NCI-H526 treated with DMSO at 0.1 percent for 48 hours (cell line): ENCODE results near the gene CYP1A2.
"Not testable (repeated sequence)": the region's sequence is repeated elsewhere in the genome, so short reads cannot be mapped to it uniquely, and the experiment has no call there.

Experiments
- DNase-seq: peaks from one replicate; lab custom pipeline; 2025; lab: John Stamatoyannopoulos, UW

CYP1A2 gene

DNA sequence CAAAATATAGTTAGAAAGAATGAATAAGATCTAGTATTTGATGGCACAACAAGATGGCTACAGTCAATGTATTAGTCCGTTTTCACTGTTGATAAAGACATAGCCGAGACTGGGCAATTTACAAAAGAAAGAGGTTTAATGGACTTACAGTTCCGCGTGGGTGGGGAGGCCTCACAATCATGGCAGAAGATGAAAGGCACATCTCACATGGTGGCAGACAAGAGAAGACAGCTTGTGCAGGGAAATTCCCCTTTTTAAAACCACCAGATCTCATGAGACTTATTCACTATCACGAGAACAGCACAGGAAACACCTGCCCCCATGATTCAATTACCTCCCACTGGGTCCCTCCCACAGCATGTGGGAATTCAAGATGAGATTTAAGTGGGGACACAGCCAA, 10.4 kb upstream of the CYP1A2 start:
- not testable (repeated sequence) for DNase-seq

DNA sequence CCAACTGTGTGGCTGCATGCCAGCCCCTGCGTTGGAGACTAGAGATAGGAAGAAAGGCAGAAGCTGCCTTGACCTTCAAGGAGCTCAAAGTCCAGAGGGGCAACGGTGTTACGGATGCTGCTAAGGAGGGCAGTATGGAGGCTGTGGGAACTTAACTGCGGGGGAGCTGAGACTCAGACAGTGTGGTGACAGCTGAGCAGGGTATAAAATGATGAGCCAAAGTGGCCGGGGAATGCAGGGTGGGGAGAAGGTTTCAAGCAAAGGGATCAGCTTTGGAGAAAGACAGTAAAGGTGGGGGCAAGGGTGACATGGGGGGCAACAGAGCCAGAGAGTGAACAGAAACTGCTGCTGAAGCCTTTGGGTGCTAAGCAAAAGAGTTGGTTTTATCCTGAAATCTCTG, 6.2 kb upstream of the CYP1A2 start:
- no peak for DNase-seq

DNA sequence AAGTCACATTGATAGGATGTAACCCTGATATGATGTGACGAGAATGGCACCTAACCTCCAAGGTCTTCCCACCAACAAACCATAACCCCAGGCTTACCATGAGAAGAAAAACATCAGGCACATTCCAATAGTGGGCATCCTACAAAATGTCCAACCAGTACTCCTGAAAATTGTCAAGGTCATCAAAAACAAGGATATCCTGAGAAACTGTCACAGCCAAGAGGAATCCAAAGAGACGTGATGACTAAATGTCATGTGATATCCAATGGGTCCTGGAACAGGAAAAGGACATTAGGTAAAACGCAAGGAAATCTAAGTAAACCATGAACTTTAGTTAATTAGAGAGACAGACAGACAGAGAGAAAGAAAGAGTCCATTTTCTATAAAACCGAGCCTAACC, 2.3 kb upstream of the CYP1A2 start:
- DNase-seq, result no peak

DNA sequence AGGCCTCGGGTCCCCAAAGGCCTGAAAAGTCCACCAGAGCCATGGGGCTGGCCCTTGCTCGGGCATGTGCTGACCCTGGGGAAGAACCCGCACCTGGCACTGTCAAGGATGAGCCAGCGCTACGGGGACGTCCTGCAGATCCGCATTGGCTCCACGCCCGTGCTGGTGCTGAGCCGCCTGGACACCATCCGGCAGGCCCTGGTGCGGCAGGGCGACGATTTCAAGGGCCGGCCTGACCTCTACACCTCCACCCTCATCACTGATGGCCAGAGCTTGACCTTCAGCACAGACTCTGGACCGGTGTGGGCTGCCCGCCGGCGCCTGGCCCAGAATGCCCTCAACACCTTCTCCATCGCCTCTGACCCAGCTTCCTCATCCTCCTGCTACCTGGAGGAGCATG, 1.2 kb downstream of the CYP1A2 start:
- no peak for DNase-seq

DNA sequence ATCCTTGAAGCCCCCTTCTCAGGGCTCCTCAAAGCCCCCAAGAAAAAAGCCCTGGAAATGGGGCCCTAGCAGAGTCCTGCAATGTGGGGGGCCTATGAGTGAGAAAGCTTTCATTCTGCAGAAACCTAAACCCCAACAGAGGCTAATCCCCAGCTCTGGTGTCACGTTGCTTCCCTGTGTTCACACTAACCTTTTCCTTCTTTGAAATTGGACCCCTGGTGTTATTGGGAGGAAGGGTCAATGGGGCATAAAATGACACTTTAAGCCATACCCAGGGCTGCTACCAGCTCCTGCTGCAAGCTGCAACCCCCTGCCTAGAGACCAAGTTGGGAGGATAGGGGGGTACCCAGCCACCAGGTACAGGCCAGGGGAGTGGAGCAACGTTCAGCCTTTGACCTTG, 2.1 kb downstream of the CYP1A2 start:
- DNase-seq, result no peak

DNA sequence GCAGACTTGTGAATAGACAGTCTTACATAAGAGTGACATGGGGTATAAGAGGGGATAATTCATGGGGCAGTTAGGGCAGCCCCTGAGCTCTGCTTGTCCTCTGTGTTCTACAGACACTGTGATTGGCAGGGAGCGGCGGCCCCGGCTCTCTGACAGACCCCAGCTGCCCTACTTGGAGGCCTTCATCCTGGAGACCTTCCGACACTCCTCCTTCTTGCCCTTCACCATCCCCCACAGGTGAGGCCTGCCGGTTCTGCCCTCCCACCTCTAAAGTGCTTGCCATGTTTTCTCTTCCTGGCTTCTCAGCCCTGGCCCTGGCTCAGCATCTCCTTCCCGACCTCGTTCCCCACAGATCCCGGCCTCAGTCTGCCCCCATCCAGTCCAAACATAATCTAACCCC, 3.4 kb downstream of the CYP1A2 start:
- no peak for DNase-seq

DNA sequence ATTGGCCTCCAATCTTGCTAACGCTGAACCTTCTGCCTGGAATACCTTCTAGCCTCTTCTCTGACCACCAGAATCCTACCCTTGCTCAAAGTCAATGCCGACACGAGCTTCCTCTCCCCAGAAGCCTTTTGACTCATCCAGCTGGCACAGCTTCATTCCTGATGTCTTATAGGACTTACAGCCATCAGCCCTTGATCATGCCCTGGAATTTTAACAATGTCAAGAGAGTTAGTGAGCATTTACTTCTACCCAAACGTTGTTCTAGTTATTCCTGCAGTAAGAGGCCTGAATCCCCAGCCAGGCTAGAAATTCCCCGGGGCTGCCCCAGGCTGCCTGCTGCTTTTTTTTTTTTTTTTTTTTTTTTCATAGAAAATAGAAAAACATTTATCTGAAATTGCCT, 3.9 kb downstream of the CYP1A2 start:
- no peak for DNase-seq

DNA sequence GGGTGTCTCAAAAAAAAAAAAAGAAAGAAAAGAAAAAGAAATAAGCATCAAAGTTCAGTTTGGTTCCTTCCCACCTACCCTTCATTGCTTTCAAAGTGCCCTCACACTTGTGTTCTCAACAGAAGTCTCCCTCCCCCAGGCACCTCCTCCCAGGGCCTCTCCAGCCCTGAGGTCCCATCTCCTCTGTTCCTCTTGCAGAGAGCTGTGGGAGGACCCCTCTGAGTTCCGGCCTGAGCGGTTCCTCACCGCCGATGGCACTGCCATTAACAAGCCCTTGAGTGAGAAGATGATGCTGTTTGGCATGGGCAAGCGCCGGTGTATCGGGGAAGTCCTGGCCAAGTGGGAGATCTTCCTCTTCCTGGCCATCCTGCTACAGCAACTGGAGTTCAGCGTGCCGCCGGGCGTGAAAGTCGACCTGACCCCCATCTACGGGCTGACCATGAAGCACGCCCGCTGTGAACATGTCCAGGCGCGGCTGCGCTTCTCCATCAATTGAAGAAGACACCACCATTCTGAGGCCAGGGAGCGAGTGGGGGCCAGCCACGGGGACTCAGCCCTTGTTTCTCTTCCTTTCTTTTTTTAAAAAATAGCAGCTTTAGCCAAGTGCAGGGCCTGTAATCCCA, 6.1 kb downstream of the CYP1A2 start:
- DNase-seq, result no peak

DNA sequence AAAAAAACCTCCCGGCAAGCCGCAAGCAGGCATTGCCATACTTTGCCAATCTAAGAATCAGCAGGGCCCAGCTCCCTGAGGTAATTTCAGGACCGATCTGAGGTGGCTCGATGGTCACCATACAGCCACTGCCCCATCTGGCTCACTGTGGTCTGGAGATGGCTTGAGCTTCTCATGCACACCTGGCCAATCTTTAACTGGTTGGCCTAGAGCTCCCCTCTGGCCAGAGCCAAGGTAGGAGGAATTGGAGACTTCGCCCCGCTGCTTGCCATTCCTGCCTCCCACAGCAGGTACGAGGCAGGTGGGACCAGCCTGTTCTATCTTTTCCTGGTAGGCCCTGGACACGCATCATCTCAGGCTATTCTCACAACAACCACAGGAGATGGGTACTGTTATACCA, 10.1 kb downstream of the CYP1A2 start:
- DNase-seq, result no peak

DNA sequence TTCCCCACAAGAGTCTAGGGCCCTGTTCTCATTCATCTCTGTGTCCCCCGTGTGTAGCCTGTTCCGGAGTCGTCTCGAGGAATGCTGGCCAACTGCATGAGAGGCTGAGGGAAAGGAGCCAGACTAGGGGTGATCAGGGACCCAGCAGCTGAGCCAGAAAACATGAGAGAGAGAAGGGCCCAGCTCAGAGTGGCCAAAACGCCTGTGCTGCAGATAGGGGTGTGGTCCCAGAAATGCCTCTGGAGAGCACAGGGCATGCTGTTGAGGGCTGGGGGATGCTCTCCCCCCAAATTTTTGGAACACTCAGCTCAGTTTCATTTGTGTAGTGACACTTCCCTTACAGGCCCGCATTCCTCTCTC, 14.1 kb downstream of the CYP1A2 start:
- DNase-seq, result no peak

DNA sequence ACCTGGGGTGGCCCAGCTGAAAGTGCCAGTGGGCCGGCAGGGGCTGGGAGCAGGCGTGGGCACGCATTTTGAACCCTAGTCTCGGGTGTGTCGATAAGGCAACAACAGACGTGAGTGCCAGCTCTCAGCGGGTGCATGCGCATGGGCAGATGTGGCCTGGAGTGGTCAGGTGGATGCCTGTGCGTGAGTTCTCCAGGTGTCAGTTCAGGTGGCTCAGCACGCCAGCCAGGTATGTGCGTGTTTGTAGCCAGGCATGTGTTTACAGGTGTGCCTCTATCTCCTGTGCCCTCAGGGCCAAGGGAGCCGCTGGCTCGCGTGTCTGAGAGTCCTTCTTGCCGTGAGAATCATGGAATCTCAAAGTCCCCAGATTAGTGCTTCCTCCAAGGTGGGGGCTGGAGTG, 14.8 kb downstream of the CYP1A2 start:
- no peak for DNase-seq

DNA sequence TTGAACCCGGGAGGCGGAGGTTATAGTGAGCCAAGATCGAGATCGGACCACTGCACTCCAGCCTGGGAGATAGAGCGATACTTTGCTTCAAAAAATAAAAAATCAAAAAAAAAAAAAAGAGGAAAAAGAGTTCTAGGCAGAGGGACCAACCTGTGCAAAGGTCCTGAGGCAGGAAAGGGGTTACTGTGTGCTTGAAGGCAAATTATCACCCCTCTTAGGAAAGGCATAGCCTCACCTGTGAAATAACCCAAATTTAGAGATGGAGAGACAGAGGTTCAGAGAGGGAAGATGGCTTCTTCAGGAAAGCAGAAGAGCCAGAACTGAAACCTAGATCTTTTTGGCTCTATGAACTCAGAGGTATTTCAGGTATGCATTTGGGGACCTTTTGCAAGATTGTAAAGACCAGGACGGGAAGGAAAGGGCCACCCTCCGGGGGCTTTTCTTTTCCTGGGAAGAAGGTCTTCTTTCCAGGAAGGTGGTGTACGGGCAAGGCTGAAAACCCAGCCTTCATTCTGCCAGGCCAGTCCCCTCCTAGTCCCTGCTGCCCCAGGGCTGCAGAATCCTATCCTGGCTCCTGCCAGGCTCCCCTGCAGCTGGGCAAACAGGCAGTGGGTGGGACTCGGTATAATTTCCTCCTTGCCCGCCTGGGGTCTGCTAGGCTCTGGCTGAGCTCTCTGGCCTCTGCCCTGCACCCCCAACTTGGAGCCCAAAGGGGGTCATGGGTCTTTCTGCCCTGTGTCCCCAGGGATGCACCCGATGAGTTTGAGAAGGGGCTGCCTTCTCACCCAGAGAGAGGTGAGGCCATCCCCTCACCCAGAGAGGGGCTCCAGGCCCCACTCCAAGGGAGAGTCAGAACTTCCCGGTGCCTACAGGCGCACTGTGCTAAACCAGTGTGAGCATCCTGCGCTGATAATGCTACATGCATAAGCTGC, 18.8 kb downstream of the CYP1A2 start:
- no peak for DNase-seq

DNA sequence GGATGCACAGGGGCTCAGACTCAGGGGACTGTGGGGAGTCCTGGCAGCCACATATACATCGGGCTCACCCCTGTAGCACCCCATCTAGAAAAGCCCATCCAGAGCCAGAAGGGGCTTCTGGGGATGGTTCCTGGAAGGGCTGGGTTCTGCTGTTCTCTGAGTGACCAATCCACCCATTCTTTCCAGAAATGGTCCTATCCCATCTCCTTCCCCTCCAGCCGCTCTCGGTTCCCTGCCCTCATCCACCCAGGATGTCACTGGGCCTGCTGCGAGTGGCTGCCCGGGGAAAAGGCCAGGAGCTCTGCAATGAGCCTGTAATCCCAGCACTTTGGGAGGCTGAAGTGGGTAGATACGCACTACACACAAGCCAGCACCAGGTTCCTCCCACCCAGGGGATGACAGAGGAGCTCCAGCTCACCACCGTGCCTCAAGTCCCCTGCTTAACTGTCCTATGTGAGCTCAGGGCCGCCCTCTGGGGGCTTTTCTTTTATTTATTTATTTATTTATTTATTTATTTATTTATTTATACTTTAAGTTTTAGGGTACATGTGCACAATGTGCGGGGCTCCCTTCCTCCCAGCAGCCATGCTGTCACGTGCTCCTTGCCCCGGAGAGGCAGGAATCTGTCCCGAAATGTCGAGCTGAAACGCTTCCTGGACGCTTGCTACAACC, 19.6 kb downstream of the CYP1A2 start:
- DNase-seq, result no peak

DNA sequence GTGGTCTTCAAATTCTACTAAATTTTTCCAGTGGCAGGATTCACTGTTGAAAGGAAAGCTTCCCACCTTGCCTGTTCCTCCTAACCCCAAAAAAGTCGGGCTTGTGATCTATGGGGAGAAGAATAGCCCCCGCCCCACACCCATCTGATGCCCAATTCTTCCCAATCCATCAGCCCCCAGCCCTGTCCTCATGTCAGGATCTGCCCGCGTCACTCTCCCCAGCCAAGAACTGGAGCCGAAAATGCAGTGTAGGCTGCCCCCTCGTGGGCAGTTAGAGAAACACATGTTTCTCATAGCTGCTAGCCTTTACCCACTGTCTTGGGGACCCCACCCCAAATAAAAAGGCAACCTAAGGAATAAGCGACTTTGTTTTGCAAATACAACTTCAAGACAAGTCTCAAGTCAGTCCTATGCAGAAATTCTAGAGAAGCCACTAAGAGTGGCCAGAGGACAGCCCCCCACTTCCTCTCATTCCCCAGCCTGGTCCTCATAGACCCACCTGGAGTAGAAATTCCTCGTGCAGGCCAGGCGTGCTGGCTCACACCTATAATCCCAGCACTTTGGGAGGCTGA, 20.2 kb downstream of the CYP1A2 start:
- peak; percentile 33 for DNase-seq

DNA sequence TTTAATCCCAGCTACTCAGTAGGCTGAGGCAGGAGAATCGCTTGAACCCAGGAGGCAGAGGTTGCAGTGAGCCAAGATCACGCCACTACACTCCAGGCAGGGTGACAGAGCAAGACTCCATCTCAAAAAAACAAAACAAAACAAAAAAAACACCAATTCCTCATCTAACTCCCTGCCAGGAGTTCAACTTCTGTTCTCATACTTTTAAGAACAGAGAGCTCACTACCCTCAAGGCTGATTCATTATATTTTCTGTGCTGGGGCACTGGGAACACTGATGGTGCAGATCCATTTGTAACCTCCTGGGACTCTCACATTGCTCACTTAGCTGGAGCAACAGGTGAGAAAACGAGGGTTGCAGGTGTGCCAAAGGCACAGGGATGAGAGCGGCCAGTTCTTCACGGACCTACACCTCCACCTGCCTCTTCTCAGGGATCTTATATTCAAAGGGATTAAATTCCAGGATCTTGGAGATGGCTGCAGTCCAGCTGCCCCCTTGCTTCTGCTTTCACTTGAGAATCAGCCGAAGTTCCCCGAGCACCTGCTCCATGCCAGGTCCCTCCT, 20.9 kb downstream of the CYP1A2 start:
- no peak for DNase-seq

DNA sequence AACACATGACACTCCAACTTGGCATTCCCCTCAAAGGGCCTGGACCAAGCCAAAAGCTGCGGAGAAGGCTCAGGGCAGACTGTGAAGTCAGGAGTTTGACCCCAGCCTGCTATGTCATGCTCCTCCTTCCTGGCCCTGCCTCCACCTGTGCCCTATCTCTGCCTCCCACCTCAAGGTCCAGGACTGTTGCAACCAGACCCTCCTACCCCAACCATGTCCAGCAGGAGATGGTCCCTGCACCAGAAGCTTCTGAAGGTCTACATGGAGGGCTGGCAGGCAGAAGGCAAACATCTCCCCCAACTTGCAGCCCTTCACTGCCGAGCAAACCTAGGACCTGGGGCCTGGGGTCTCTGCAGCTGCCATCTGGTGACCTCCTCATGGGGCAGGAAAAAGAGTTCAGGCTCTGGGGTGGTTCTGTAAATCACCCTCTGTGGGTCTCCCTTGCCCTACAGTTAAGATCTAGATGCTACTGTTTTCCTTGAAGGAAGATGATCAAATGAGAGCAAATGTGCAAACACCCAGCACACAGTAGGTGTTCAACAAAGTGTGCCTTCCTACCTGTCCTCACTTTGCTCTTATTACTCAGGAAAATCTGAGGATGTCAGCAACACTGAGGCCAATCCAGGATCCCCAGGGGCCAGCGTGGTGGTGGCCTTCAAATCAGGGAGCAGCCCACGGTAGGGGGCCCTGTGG, 21.7 kb downstream of the CYP1A2 start:
- DNase-seq, result no peak

DNA sequence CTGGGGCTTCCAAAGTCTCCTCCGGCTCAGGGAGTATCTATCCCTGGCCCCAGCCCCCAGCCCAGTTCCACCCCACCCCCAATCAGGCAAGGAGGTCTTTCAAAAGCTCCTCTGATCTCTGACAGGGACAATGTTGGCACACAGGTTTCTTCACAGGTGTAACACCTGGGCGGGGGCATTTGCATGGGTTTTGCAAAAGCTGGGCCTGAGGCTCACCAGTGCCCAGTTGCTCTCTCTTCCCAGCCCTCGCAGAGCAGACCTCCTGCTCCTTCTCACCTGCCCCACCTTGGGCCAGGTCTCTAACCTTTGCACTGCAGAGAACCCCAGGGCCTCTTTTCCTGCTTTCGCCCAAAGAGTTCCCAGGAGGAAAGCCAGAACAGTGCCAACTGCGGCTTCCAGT, 24.7 kb downstream of the CYP1A2 start:
- DNase-seq, result peak; percentile 43

DNA sequence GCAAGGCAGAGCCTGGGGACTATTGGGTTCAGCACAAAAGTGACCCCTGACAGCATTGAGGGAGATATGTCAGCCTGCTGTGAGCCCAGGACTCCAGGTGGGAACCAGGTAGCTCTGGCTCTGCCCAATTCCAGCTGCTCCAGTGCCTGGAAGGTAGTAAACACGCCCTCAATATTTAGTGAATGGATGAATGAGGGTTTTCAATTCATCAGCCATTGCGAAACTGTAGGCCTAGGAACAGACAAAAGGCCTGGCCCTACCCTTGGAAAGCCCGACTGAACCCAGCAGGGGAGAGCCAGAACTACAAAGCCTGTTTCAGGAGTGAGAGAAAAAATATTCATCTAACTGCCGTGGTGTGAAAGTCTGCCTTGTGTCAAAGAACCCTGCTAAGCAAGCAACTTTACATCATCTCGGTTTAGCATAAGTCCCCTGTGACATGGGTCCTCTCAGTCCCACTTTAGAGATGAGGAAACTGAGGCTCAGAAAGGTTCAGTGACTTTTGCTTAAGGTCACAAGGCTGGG, 25.1 kb downstream of the CYP1A2 start:
- no peak for DNase-seq

DNA sequence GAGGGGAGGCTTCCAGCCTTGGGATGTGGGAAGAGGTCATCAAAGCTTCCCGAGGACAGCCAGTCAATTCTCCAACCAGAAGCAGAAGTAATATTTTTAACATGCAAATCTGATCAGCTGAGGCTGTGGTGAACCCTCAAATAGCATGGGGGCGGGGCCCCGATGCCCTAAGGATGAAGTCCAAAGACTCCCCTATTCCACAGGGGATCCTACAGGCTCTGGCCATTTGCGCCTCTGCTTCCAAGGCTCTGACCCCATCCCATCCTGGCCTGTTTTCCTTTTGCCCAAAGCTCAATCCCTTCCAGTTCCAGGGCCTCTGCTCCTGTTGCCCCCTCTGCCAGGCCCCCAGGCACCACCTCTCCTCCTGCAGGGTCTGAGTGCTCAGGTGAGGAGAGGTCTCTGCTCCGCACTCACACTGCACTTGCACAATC, 26.5 kb downstream of the CYP1A2 start:
- no peak for DNase-seq

DNA sequence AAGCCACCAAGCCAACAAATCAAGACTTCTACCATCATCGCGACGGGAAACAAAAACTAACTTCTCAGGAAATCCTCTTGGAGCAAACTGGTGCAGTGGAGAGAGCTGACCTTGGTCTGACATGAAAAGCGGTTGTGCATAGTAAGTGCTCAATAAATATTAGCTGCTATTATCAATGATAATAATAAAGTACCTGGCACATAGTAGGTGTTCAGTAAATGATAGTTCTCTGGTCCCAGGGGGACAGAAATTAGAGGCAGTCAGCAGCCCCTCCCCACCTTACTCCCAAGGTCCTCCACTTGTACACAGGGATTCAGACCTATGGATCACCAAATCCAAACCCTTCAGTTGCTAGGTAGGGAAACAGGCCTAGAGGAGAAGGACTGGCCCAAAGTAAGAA, 27.2 kb downstream of the CYP1A2 start:
- no peak for DNase-seq
